VCaP (cell line): ENCODE results near the gene PTPN12.

Experiments
- H3K27ac ChIP-seq: fragments of 450-650 bp; 2 replicates; pipeline ENCODE4 v1.5.1; 2017
- TF ChIP-seq, protein P1 (sequence below): fragments of 450-650 bp; conservative IDR thresholded peaks from 2 replicates; pipeline ENCODE4 v1.5.1; 2017; ENCODE audit warnings: mild to moderate bottlenecking, moderate library complexity

Gene PTPN12

DNA sequence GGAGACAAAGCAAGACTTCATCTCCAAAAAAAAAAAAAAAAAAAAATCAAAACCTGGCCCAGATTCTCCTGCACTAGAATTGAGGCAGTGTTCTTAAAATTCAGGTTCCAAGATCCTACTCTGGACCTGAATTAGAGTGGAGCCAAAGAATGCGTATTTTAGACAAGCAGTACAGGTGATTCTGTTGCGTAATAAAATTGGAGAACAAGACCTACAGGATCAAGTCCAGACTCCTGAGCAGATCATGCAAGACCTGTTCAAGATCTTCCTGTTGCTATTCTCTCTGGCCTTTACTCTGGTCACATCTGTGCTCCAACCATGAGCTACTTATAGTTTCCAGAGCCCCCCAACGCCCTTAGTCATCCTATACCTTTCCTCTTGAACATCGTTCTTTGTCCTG, 107.7 kb downstream of the PTPN12 start:
- no peak overlapping the region for H3K27ac ChIP-seq
- TF ChIP-seq, protein P1, sequence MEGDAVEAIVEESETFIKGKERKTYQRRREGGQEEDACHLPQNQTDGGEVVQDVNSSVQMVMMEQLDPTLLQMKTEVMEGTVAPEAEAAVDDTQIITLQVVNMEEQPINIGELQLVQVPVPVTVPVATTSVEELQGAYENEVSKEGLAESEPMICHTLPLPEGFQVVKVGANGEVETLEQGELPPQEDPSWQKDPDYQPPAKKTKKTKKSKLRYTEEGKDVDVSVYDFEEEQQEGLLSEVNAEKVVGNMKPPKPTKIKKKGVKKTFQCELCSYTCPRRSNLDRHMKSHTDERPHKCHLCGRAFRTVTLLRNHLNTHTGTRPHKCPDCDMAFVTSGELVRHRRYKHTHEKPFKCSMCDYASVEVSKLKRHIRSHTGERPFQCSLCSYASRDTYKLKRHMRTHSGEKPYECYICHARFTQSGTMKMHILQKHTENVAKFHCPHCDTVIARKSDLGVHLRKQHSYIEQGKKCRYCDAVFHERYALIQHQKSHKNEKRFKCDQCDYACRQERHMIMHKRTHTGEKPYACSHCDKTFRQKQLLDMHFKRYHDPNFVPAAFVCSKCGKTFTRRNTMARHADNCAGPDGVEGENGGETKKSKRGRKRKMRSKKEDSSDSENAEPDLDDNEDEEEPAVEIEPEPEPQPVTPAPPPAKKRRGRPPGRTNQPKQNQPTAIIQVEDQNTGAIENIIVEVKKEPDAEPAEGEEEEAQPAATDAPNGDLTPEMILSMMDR = no peak

DNA sequence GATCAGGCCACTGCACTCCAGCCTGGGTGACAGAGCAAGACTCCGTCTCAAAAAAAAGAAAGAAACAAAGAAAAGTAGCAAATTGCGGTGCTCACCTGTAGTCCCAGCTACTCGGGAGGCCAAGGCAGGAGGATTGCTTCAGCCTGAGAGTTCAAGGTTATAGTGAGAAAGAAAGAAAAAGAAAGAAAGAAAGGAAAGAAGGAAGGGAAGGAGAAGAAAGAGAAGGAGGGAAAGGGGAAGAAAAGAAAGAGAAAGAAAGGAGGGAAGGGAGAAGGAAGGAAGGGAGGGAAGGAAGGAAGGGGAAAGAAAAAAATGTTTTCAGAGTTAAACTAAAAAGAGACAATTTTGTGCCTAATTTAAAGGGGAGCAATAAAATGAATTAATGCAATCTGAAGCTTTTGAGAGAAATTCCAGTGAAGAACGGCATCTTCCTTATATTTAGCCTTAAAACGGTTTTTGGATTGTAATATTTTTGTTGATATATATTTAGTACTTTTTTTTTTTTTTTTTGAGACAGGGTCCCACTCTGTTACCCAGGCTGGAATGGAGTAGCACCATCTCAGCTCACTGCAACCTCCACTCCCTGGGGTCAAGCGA, 111.7 kb downstream of the PTPN12 start:
- H3K27ac ChIP-seq = no peak overlapping the region
- TF ChIP-seq, protein P1 = no peak

DNA sequence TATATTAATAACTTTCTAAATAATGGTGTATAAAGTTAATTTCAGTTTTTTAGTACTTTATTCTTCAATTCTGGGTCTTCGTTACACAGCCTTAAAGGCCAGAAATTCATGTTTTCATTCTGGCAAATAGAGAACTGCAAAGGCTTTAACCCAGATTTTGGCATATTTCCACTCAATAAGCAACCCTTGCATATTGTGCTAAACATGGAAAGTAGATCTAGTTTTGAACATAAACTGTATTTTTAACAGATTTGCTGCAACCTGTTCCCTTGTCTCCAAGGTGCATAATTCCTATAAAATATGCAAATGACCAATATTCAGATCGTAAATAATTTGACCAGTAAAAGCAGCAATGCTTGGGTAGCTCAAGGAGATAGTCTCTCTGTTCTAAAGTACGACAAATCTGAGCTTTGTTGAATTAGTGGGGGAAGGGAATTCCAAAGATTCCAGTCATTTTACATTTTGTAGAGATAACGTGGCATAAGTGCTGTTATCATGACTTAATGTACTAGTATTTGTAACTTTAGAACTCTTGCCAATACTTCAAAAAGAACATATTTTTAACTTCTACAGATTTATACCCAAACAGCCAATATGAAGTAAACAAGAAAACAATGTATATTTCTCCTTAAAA, 112.7 kb downstream of the PTPN12 start:
- TF ChIP-seq, protein P1 = no peak
- no peak overlapping the region for H3K27ac ChIP-seq

DNA sequence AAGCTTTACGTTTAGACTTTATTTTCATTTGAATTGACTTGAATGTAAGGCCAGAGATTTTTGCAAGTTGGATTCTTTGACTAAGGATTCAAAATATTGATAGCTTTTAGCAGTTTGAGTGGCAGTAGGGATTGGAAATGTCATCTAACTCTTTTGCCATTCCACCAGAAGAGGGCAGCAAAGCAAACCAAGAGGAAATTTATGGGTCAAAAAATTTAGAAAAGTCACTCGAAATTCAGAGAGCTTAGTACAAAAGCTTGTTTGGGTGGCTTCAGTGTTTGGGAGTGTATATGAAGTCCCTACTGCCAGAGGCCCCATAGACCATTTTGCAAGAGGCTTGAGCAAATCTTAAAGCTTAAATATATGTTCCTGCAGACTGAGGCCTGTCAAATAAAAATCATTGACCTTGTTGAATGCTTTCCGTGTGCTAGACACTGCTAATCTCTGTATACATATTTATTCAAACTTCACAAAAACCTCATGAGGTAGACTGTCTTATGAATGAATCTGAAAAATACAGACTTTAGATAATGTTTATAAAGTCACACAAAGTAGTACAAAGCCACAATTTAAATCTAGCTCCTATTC, 114.6 kb downstream of the PTPN12 start:
- H3K27ac ChIP-seq = peak overlapping the region; percentile 71
- TF ChIP-seq, protein P1 = peak; percentile 90

DNA sequence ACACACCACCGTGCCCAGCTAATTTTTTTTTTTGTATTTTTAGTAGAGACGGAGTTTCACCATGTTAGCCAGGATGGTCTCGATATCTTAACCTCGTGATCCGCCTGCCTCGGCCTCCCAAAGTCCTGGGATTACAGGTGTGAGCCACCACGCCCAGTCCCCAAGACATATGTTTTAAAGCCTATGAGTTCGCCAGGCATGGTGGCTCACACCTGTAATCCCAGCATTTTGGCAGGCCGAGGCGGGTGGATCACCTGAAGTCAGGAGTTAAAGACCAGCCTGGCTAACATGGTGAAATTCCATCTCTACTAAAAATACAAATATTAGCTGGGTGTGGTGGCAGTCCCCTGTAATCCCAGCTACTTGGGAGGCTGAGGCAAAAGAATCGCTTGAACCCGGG, 115.7 kb downstream of the PTPN12 start:
- peak overlapping the region; percentile 71 for H3K27ac ChIP-seq

DNA sequence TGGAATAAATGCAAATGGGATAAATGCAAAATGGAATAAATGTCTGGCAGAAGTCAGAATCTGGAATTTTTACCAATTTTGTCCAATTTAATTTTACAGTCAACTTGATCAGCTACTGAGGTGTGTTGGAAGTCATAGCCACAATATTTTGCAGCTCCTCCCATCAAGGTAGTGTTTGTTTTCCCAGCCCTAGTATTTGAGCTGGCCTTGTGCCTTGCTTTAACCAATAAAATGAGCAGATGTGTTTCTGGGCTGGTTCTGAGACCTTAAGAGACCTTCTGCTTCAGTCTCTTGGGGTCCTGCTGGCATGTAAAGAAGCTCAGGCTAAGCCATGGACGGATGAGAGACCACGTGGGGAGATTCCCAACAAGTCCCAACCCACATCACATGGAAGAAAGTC, 116.5 kb downstream of the PTPN12 start:
- peak overlapping the region; percentile 71 for H3K27ac ChIP-seq
- TF ChIP-seq, protein P1 = no peak

DNA sequence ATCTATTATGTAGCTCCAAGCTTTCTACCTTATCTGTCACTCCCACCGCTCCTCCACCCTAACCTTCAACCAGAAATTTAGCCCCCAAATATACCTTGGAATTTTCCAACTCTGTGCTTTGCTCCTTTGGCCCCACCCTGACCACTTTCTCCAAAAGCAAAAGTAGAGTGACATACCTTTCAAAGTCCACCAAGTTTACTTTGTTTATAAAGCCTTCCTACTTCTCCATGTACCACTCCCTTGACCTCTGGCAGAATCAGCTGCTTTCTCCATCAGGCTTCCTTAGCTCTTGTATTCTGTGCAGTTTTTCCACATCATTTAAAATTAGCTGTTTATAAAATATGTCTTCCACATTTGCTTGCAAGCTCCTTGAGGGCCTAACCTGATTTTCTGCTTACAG, 118.3 kb downstream of the PTPN12 start:
- peak overlapping the region; percentile 40 for H3K27ac ChIP-seq
- TF ChIP-seq, protein P1 = no peak

DNA sequence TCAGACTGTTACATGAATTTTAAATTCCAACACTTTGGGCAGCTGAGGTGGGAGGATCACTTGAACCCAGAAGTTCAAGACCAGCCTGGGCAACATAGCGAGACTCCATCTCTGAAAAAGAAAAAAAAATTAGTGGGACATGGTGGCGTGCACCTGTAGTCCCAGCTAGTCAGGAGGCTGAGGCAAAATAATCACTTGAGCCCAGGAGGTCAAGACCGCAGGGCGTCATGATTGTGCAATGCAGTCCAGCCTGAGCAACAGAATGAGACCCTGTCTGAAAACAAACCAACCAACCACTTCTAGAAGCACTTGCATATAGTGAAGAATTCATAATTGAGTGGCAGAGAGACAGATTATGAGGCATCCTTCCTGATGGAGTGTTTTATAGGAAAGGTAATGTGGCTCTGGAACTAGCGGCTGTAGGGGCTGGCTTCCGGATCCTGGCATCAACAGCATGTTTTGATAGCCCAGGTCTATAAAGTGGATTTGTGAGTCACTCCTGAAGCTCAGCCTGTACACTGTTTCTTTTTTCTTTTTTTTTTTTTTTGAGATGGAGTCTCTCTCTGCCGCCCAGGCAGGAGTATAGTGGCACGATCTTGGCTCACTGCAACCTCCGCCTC, 118.9 kb downstream of the PTPN12 start:
- TF ChIP-seq, protein P1 = no peak

More for the DNA sequence above, 118.9 kb downstream of the PTPN12 start:
- peak overlapping the region; percentile 40 for H3K27ac ChIP-seq
